Activated CD4-positive, alpha-beta memory T cell treated with anti-CD3 and anti-CD28 coated beads for 36 hours (primary cell): ENCODE data around the gene NCKAP5. TPM values are rescaled to one million over a fixed set of nuclear protein-coding genes. Genes with fewer than 3 reads are reported as not detected.

Experiments used
- CTCF ChIA-PET: fragments of 350-600 bp; sonication (Branson Sonifier 250); formaldehyde crosslinking; loops from one replicate; lab custom pipeline; 2021; ENCODE audit warnings: antibody characterized with exemption, inconsistent platforms; lab: Charles Lee
- POLR2A ChIA-PET: fragments of 350-600 bp; sonication (Branson Sonifier 250); formaldehyde crosslinking; loops from one replicate; lab custom pipeline; 2021; ENCODE audit warnings: antibody characterized with exemption; lab: Charles Lee
- DNase-seq: peaks from one replicate; pipeline ENCODE4 v3.0.0-alpha.2; 2020
- H3K27ac Mint-ChIP-seq: one replicate; pipeline ENCODE4 v1.8.0; 2021; ENCODE audit warnings: mixed read lengths
- H3K27me3 Mint-ChIP-seq: one replicate; pipeline ENCODE4 v1.8.0; 2021; ENCODE audit warnings: mixed read lengths
- H3K36me3 Mint-ChIP-seq: one replicate; pipeline ENCODE4 v1.8.0; 2021; ENCODE audit warnings: mixed read lengths
- H3K4me1 Mint-ChIP-seq: one replicate; pipeline ENCODE4 v1.8.0; 2021; ENCODE audit warnings: low read depth, mixed read lengths
- H3K4me3 Mint-ChIP-seq: one replicate; pipeline ENCODE4 v1.8.0; 2021; ENCODE audit warnings: mild to moderate bottlenecking, mixed read lengths
- H3K9me3 Mint-ChIP-seq: one replicate; pipeline ENCODE4 v1.8.0; 2021; ENCODE audit warnings: mixed read lengths
- intact Hi-C: fragments of 100-400 bp; cut with micrococcal nuclease; formaldehyde crosslinking; loops from one replicate; pipeline ENCODE4 v1.15.1; 2023
- total RNA-seq, 2 experiments: library from RNA; stranded (reverse); gene quantifications; one replicate each; pipeline ENCODE4 v1.2.3, GENCODE V29; 2021

NCKAP5 gene
- total RNA-seq, 2 experiments from 2014 or later, result not detected

GRCh38 chr2:132936791-132937190 lies 631.5 kb downstream of the NCKAP5 start:
- Mint-ChIP-seq H3K36me3 (no peaks in the 10 kb centered on the region), H3K27ac (no peak overlapping the region), H3K4me3 (no peak overlapping the region), H3K4me1 (no peaks in the 10 kb centered on the region), H3K9me3 (no peaks in the 10 kb centered on the region), H3K27me3 (no peaks in the 10 kb centered on the region)
- no peak for DNase-seq
- intact Hi-C loops, result no loop called here
- POLR2A ChIA-PET, result no interaction called here
- CTCF ChIA-PET, result no interaction called here

DNA sequence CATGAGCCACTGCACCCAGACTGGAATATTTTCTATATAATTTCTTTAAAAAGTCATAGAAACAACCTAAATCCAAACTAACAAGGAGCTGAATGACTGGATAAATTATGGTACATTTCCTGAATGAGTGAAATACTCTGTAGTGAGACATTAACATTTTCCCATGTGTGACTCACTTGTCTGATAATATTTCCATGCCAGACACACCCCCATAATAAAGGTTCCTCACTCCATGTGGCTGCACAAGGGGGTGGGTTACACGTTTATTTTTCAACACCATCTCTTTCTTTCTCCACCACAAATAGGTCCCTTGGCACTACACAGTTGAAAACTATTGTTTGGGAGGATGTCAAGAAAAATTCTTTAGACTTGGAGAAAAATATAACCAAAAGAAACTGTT lies 632.0 kb downstream of the NCKAP5 start:
- POLR2A ChIA-PET, result no interaction called here
- no peaks in the 10 kb centered on the region for H3K4me1 Mint-ChIP-seq
- no peak for DNase-seq
- no peaks in the 10 kb centered on the region for H3K36me3 Mint-ChIP-seq
- H3K27me3 Mint-ChIP-seq, result no peaks in the 10 kb centered on the region
- H3K9me3 Mint-ChIP-seq, result no peaks in the 10 kb centered on the region
- CTCF ChIA-PET, result no interaction called here
- no peak overlapping the region for H3K4me3 Mint-ChIP-seq
- no peak overlapping the region for H3K27ac Mint-ChIP-seq
- intact Hi-C loops, result no loop called here

DNA sequence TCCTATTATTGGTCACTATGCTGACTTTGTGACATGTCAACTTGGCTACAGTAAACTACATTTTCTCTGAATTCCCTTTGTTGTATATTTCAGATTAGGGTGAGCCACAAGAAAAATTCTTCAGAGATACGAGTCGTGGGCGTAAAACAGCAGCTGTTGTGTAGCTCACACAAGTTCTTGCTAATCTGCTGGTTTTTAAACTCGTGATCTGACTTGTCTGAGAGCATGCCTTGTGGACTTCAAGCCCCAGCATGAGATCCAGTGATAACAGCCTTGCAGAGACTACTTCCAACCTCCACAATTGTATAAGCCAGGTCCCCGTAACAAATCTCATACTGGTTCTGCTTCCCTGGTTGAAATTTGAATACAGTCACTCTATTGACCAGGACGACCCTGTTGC lies 638.5 kb downstream of the NCKAP5 start:
- Mint-ChIP-seq H3K9me3 (peaks cover 3% of the 10 kb centered on the region), H3K27me3 (no peaks in the 10 kb centered on the region), H3K27ac (no peak overlapping the region), H3K4me3 (no peak overlapping the region), H3K4me1 (no peaks in the 10 kb centered on the region), H3K36me3 (no peaks in the 10 kb centered on the region)
- intact Hi-C loops, result no loop called here
- ChIA-PET CTCF (no interaction called here), POLR2A (no interaction called here)
- DNase-seq, result no peak

GRCh38 chr2:132923787-132924186 lies 644.5 kb downstream of the NCKAP5 start:
- H3K27ac Mint-ChIP-seq, result no peak overlapping the region
- H3K4me1 Mint-ChIP-seq, result no peaks in the 10 kb centered on the region
- H3K27me3 Mint-ChIP-seq, result no peaks in the 10 kb centered on the region
- intact Hi-C loops, result no loop called here
- no peak for DNase-seq
- CTCF ChIA-PET, result no interaction called here
- H3K9me3 Mint-ChIP-seq, result peaks cover 3% of the 10 kb centered on the region
- POLR2A ChIA-PET, result no interaction called here
- no peak overlapping the region for H3K4me3 Mint-ChIP-seq
- H3K36me3 Mint-ChIP-seq, result no peaks in the 10 kb centered on the region

- no peaks in the 10 kb centered on the region for H3K4me1 Mint-ChIP-seq
- POLR2A ChIA-PET, result no interaction called here
- DNase-seq, result no peak
- intact Hi-C loops, result no loop called here
- no peaks in the 10 kb centered on the region for H3K9me3 Mint-ChIP-seq
- no peak overlapping the region for H3K4me3 Mint-ChIP-seq
- no peak overlapping the region for H3K27ac Mint-ChIP-seq
- no peaks in the 10 kb centered on the region for H3K36me3 Mint-ChIP-seq
- CTCF ChIA-PET, result no interaction called here
- H3K27me3 Mint-ChIP-seq, result no peaks in the 10 kb centered on the region
Observed at GRCh38 chr2:132915812-132916549, 652.3 kb downstream of the NCKAP5 start.

DNA sequence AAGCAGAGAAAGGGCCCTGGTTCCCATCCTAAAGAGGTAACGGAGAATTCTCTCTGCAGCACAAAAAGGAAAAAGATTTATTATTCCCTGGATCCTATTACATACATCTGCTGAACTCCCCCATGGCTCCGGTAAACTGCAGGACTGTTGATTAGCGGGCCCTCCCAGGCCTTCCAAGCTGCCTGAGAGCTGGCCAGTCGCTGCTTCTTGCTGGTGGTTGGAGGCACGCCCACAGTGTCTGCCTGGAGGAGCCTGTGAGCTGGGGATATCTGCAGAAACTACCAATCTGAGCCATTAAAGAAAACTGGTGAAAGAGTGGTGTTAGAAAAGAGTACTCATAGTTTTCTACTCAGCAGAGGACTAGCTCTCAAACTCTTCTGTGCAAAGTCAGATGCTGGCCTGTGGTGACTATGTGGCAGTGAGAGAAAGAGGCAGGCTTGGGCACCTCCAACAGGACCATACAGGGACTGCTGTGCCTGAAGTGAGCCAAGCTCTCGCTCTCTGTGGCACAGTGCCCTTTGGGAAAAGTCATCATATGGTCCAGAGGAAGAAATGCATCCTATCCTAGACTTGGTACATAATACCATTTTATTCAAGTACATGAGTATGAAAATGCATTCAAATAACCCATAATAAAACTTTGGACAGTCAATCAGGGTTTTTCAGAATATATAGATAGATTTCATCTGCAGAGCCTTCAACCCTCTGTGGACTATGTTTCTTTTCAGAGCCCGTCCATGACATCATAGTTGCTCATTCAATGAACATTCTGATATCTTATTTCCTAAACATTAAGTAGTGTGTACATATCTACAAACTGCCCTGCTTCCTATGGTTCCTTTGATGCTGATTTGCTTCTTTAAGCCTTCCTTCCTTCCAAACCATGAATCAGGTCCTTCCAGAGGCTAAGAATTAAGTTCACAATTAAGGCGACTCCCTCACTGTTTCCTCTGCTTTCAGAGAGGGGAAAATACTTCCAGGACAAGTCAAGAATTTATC lies 656.2 kb downstream of the NCKAP5 start:
- Mint-ChIP-seq H3K27ac (no peak overlapping the region), H3K36me3 (no peaks in the 10 kb centered on the region), H3K4me3 (no peak overlapping the region), H3K27me3 (no peaks in the 10 kb centered on the region), H3K4me1 (no peaks in the 10 kb centered on the region), H3K9me3 (peaks cover 4% of the 10 kb centered on the region)
- ChIA-PET CTCF (interaction anchor here (0.9 kb wide), 1 partner anchor 9 kb away, joined by 3 read pairs; no protein-coding TSS in a partner anchor), POLR2A (no interaction called here)
- DNase-seq, result no peak
- intact Hi-C loops, result no loop called here

DNA sequence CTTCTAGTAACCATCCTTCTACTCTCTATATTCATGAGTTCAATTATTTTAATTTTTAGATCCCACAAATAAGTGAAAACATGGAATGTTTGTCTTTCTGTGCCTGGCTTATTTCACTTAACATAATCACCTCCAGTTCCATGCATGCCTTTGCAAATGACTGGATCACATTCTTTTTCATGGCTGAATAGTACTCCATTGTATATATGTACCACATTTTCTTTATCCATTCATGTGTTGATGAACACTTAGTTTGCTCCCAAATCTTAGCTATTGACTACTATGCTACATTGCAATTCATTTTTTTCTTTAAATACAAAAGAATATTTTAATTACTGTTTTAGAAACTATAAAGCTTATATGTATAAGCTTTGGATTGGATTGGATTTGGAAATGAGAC lies 657.8 kb downstream of the NCKAP5 start:
- peaks cover 4% of the 10 kb centered on the region for H3K9me3 Mint-ChIP-seq
- H3K4me3 Mint-ChIP-seq, result no peak overlapping the region
- H3K4me1 Mint-ChIP-seq, result no peaks in the 10 kb centered on the region

GRCh38 chr2:132909427-132909826 lies 658.8 kb downstream of the NCKAP5 start:
- CTCF ChIA-PET, result no interaction called here
- intact Hi-C loops, result no loop called here
- H3K4me3 Mint-ChIP-seq, result no peak overlapping the region

More for the DNA sequence above, 657.8 kb downstream of the NCKAP5 start:
- no peak for DNase-seq
- no peaks in the 10 kb centered on the region for H3K36me3 Mint-ChIP-seq
- no peaks in the 10 kb centered on the region for H3K27me3 Mint-ChIP-seq
- CTCF ChIA-PET, result no interaction called here
- H3K27ac Mint-ChIP-seq, result no peak overlapping the region
- POLR2A ChIA-PET, result no interaction called here
- intact Hi-C loops, result no loop called here

GRCh38 chr2:132904142-132904842 lies 664.0 kb downstream of the NCKAP5 start:
- ChIA-PET POLR2A (no interaction called here), CTCF (no interaction called here)
- intact Hi-C loops, result no loop called here
- no peak for DNase-seq
- no peaks in the 10 kb centered on the region for H3K4me1 Mint-ChIP-seq
- peaks cover 5% of the 10 kb centered on the region for H3K9me3 Mint-ChIP-seq
- H3K36me3 Mint-ChIP-seq, result no peaks in the 10 kb centered on the region
- H3K27ac Mint-ChIP-seq, result no peak overlapping the region
- H3K4me3 Mint-ChIP-seq, result no peak overlapping the region
- H3K27me3 Mint-ChIP-seq, result no peaks in the 10 kb centered on the region

More at GRCh38 chr2:132909427-132909826, 658.8 kb downstream of the NCKAP5 start:
- no peak overlapping the region for H3K27ac Mint-ChIP-seq
- peaks cover 4% of the 10 kb centered on the region for H3K9me3 Mint-ChIP-seq
- POLR2A ChIA-PET, result no interaction called here
- no peaks in the 10 kb centered on the region for H3K4me1 Mint-ChIP-seq
- H3K36me3 Mint-ChIP-seq, result no peaks in the 10 kb centered on the region
- no peak for DNase-seq
- H3K27me3 Mint-ChIP-seq, result no peaks in the 10 kb centered on the region

DNA sequence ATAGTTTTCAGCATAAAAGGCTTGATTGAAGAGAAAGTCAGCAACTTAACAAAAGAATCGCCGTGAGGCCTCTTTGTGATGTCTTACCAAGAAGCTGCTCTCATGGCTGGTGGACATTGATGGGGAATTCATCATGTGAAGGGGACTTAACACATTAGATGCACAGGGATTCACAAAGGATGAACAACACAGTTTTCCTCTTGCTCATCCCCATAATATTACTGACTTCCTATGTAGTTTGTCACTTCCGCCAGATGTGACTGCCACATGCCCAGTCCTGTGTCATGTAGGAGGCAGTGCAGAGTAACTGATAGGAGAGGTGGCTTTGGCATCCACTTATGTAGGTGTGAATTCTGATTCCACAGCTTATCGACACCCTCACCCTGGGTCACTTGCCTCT lies 665.6 kb downstream of the NCKAP5 start:
- no peak for DNase-seq
- no peak overlapping the region for H3K4me3 Mint-ChIP-seq
- no peaks in the 10 kb centered on the region for H3K27me3 Mint-ChIP-seq
- CTCF ChIA-PET, result interaction anchor here (1.0 kb wide), 1 partner anchor 9 kb away, joined by 3 read pairs; no protein-coding TSS in a partner anchor
- intact Hi-C loops, result no loop called here
- no peak overlapping the region for H3K27ac Mint-ChIP-seq
- no peaks in the 10 kb centered on the region for H3K4me1 Mint-ChIP-seq
- H3K9me3 Mint-ChIP-seq, result peaks cover 5% of the 10 kb centered on the region
- no peaks in the 10 kb centered on the region for H3K36me3 Mint-ChIP-seq
- POLR2A ChIA-PET, result no interaction called here

- no peaks in the 10 kb centered on the region for H3K27me3 Mint-ChIP-seq
- H3K27ac Mint-ChIP-seq, result no peak overlapping the region
- DNase-seq, result no peak
- no peak overlapping the region for H3K4me3 Mint-ChIP-seq
- ChIA-PET POLR2A (no interaction called here), CTCF (no interaction called here)
- intact Hi-C loops, result no loop called here
- peaks cover 5% of the 10 kb centered on the region for H3K9me3 Mint-ChIP-seq
- H3K36me3 Mint-ChIP-seq, result no peaks in the 10 kb centered on the region
- no peaks in the 10 kb centered on the region for H3K4me1 Mint-ChIP-seq
Observed at GRCh38 chr2:132901661-132902060, 666.6 kb downstream of the NCKAP5 start.

DNA sequence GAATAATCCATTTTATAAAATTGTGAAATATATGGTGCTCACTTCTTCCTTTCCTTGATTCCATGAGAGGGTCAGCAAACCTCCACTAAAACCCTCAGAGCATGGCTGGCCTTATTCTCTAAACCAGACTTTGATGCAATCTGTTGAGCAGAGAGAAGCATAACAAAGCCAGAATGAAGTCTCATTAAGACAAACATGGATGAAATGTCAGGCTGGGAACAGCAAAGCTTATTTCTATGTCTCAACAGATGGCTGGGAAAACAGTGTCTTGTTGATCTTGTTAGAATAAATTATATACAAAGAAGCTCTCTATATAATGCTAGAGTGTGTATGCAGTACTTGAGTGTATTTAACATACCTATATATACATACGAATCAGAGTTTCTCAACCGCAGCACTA lies 671.2 kb downstream of the NCKAP5 start:
- Mint-ChIP-seq H3K27ac (no peak overlapping the region), H3K36me3 (no peaks in the 10 kb centered on the region), H3K27me3 (no peaks in the 10 kb centered on the region), H3K9me3 (peaks cover 3% of the 10 kb centered on the region), H3K4me1 (peaks cover 5% of the 10 kb centered on the region), H3K4me3 (no peak overlapping the region)
- CTCF ChIA-PET, result no interaction called here
- POLR2A ChIA-PET, result no interaction called here
- intact Hi-C loops, result no loop called here
- DNase-seq, result no peak
